ENCODE results near the gene C10orf67.

C10orf67 gene

DNA sequence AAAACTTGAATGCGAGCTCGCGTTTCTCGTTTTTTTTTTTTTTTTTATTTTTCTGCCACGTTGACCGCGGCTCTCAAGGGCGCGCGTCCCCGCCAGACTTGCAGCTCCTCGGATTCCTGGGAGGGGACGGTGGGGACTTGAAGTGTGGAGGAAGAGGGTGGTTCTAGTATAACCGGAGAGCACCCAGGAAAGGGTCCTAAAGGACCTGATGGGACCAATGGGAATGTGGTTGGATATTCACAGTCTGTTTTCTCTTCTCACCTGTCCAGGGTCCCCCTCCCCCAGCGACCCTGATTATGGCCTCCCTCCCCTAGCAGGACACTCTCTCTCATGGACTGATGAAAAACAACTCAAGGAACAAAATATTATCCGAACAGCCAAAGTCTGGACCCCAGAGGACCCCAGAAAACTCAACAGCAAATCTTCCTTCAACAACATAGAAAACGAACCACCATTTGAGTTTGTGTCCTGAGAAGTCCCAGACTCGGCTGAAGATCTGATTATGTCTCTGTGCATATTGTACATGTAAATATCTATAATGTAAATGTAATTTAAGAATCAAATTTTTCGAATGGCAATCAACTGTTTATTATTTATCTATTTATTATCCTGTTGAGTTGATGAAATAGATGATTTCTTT lies 151.0 kb downstream of the C10orf67 start:
- H3K27ac Mint-ChIP-seq: no peak overlapping the region

GRCh38 chr10:23192712-23193434 lies 151.7 kb downstream of the C10orf67 start:
- Mint-ChIP-seq H3K4me3 (no peak overlapping the region), H3K4me1 (no peaks in the 10 kb centered on the region), H3K27ac (no peak overlapping the region), H3K9me3 (no peaks in the 10 kb centered on the region), H3K36me3 (no peaks in the 10 kb centered on the region)
- no peak for DNase-seq (ENCODE audit: low spot score in 2 of 2)
- ATAC-seq: no peak

More for the DNA sequence above, 151.0 kb downstream of the C10orf67 start:
- Mint-ChIP-seq H3K36me3 (no peaks in the 10 kb centered on the region), H3K9me3 (no peaks in the 10 kb centered on the region), H3K4me3 (no peak overlapping the region), H3K4me1 (no peaks in the 10 kb centered on the region)
- ATAC-seq: no peak
- no peak for DNase-seq (ENCODE audit: low spot score in 2 of 2)

- Mint-ChIP-seq H3K36me3 (no peaks in the 10 kb centered on the region), H3K9me3 (no peaks in the 10 kb centered on the region), H3K27ac (no peak within 1 kb of the TSS), H3K4me3 (no peak within 1 kb of the TSS), H3K4me1 (no peaks in the 10 kb centered on the region)
- ATAC-seq: no peak
- DNase-seq (ENCODE audit: low spot score in 2 of 2): no peak
Observed at GRCh38 chr10:23191764-23192711, 152.6 kb downstream of the C10orf67 start, which contains the start of gene PTF1A. Gene PTF1A (plus strand): TSS chr10:23192312. CDS start chr10:23192531, 219 bp downstream.

DNA sequence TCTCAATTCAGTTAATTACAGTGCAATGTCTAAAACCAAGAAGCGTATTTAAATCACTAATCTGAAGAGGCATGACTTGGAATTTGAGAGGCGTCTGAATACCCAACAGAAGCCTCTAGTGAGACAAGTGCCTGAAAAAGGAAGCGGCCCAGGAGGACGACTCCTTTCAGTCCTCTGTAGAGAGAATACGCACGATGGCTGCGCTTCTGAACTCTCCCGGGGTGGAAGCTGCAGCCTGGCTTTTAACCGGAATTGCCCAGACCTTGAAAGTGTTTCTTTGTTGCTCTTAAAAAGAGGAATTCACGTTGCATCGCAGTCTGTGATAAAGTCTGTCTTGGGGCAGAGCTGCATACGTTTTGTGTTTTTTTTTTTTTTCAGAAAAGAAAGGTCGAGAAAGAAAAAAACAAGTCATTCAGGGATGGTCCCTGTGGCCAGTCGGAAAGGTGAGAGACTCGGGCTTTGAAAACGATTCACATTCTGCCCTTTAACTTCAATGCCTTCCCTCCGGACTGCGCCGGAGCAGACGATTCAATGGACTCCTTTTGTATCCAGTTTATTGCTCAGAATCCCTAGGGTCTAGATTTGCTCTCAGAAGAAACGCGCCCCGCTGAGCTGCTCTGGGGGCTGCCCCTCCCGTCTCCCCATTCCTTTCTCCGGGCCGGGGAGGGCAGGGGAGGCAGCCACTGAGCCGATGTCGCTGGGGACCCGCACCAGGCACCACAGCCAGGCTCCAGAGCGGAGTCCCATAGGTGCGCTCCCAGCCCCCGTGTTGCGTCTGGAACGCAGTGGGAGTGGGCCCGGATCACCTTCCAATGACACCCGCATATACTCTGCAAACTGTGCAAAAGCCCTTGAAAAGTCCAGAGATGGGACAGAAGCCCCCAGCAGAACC lies 153.5 kb downstream of the C10orf67 start:
- no peak overlapping the region for H3K4me3 Mint-ChIP-seq
- no peak for DNase-seq (ENCODE audit: low spot score in 2 of 2)

GRCh38 chr10:23189024-23189423 lies 155.6 kb downstream of the C10orf67 start:
- H3K4me1 Mint-ChIP-seq: no peaks in the 10 kb centered on the region
- ATAC-seq: no peak
- no peak overlapping the region for H3K4me3 Mint-ChIP-seq

More for the DNA sequence above, 153.5 kb downstream of the C10orf67 start:
- Mint-ChIP-seq H3K4me1 (no peaks in the 10 kb centered on the region), H3K36me3 (no peaks in the 10 kb centered on the region), H3K27ac (no peak overlapping the region), H3K9me3 (no peaks in the 10 kb centered on the region)
- ATAC-seq: no peak

DNA sequence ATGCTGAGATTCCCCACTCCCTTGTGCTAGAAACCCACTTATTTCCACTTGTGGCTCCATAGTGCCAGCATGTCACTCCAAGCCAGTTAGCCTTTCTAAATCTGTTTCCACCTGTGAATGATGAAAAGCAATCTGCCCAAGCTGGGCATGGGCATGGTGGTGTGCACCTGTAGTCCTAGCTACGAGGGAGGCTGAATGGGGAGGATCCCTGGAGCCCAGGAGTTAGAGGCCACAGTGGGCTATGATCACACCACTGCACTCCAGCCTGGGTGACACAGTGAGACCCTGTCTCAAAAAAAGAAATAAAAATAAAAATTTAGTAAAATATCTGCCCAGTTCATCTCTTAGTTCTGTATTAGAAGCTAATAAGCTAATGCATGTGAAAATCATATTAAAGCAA lies 157.4 kb downstream of the C10orf67 start:
- no peak overlapping the region for H3K4me3 Mint-ChIP-seq
- H3K4me1 Mint-ChIP-seq: no peaks in the 10 kb centered on the region
- no peaks in the 10 kb centered on the region for H3K9me3 Mint-ChIP-seq
- ATAC-seq (no peak), DNase-seq (ENCODE audit: low spot score in 2 of 2) (no peak)
- no peak overlapping the region for H3K27ac Mint-ChIP-seq
- H3K36me3 Mint-ChIP-seq: no peaks in the 10 kb centered on the region

More at GRCh38 chr10:23189024-23189423, 155.6 kb downstream of the C10orf67 start:
- H3K36me3 Mint-ChIP-seq: no peaks in the 10 kb centered on the region
- no peaks in the 10 kb centered on the region for H3K9me3 Mint-ChIP-seq
- H3K27ac Mint-ChIP-seq: no peak overlapping the region
- DNase-seq (ENCODE audit: low spot score in 2 of 2): no peak

DNA sequence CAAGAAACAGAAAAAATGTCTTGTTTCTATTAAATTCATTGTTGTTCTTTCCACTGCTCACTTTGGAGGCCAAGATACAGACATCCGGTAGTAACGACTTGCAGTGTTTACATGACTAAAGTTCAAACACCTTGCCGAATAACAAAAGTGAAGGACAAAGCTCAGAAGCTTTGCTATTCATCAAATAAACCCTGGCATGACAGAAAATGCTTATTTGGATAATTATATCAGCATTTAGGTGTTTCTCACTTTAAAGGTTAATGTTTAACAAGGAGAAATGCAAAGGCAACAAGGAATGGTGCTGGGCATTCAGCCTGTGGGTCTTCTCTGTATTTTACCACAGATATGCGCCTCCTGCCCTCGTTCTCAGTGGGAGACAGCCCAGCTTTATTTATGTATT lies 157.9 kb downstream of the C10orf67 start:
- DNase-seq (ENCODE audit: low spot score in 2 of 2): no peak
- H3K4me1 Mint-ChIP-seq: no peaks in the 10 kb centered on the region

GRCh38 chr10:23186178-23186577 lies 158.4 kb downstream of the C10orf67 start:
- Mint-ChIP-seq H3K4me1 (no peaks in the 10 kb centered on the region), H3K9me3 (no peaks in the 10 kb centered on the region), H3K36me3 (no peaks in the 10 kb centered on the region), H3K27ac (no peak overlapping the region), H3K4me3 (no peak overlapping the region)
- ATAC-seq (no peak), DNase-seq (ENCODE audit: low spot score in 2 of 2) (no peak)

More for the DNA sequence above, 157.9 kb downstream of the C10orf67 start:
- no peaks in the 10 kb centered on the region for H3K9me3 Mint-ChIP-seq
- no peak overlapping the region for H3K4me3 Mint-ChIP-seq
- no peak for ATAC-seq
- H3K36me3 Mint-ChIP-seq: no peaks in the 10 kb centered on the region
- no peak overlapping the region for H3K27ac Mint-ChIP-seq

GRCh38 chr10:23174977-23175512 lies 169.6 kb downstream of the C10orf67 start:
- Mint-ChIP-seq H3K36me3 (no peaks in the 10 kb centered on the region), H3K27ac (no peak overlapping the region), H3K4me1 (no peaks in the 10 kb centered on the region), H3K9me3 (no peaks in the 10 kb centered on the region), H3K4me3 (no peak overlapping the region)
- DNase-seq (ENCODE audit: low spot score in 2 of 2): no peak
- ATAC-seq: no peak

DNA sequence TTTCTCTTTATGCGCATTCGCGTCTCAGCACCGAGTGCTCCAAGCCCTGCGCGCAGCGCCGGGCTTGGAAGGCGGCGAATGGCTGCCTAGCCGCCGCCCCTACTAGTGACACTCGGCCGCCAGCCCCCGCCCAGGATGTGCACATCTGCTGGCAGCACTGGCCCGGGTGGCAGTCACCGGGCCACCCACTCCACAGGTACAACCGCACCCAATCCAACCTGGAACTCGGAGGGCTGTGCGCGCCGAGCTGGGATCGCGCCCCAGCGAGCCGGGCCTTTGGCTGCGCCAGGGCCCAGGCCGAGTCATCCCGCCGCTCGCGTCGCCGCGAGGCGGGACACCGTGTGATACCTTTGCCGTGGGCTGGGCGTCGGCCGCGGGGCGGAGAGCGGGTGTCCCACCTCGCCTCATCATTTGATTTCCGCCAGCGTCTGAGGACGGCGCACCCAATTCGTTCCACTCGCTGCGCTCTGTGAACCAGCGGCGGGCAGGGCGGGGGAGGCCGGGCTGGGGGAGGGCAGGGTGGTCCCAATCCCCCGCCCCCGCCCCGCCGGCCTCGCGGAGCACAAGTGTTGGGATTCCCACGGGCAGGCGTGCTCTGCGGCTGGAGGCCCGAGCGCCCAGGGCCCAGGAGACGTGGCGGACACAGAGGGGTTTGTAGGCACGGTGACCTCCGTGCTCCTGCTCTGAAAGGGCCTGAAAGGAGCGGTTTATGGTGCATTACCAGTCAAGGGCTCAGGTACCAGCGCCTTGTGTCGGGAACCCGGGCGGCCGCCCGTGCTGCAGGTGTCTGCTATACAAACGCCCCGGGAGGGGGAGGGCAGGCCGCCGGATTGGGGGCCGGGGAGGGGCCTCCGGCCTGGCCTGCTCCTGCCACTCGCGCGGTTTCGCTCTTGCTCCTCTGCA lies 170.3 kb downstream of the C10orf67 start:
- Mint-ChIP-seq H3K4me3 (no peak overlapping the region), H3K4me1 (no peaks in the 10 kb centered on the region), H3K27ac (no peak overlapping the region), H3K36me3 (no peaks in the 10 kb centered on the region), H3K9me3 (no peaks in the 10 kb centered on the region)
- no peak for DNase-seq (ENCODE audit: low spot score in 2 of 2)
- ATAC-seq: no peak

GRCh38 chr10:23173214-23174073 lies 171.2 kb downstream of the C10orf67 start:
- H3K9me3 Mint-ChIP-seq: no peaks in the 10 kb centered on the region
- no peak overlapping the region for H3K27ac Mint-ChIP-seq
- ATAC-seq: no peak

GRCh38 chr10:23172429-23173213 lies 172.0 kb downstream of the C10orf67 start:
- no peaks in the 10 kb centered on the region for H3K4me1 Mint-ChIP-seq
- H3K36me3 Mint-ChIP-seq: no peaks in the 10 kb centered on the region
- ATAC-seq (no peak), DNase-seq (ENCODE audit: low spot score in 2 of 2) (no peak)
- H3K27ac Mint-ChIP-seq: no peak overlapping the region
- H3K9me3 Mint-ChIP-seq: no peaks in the 10 kb centered on the region
- no peak overlapping the region for H3K4me3 Mint-ChIP-seq

More at GRCh38 chr10:23173214-23174073, 171.2 kb downstream of the C10orf67 start:
- H3K4me1 Mint-ChIP-seq: no peaks in the 10 kb centered on the region
- H3K36me3 Mint-ChIP-seq: no peaks in the 10 kb centered on the region
- no peak overlapping the region for H3K4me3 Mint-ChIP-seq
- DNase-seq (ENCODE audit: low spot score in 2 of 2): no peak

Data from stimulated activated effector memory CD8-positive, alpha-beta T cell treated with anti-CD3 and anti-CD28 coated beads, Interleukin-12 subunit alpha, Interleukin-12 subunit beta, amount 100 ng/mL, for 72 hours (primary cell).